Peyer's patch (tissue), 4 donors: Measurements from ENCODE around the gene ZNF668. TPM values are rescaled to one million over a fixed set of nuclear protein-coding genes. Genes with fewer than 3 reads are reported as not detected.

Source experiments
- DNase-seq, 3 donors: peaks; one replicate each; pipeline ENCODE4 v3.0.0-alpha.2; 2017 to 2019
- H3K27ac ChIP-seq, 4 donors: fragments of 200-600 bp; sonication (generic); one replicate each; pipeline ENCODE4 v1.5.1; 2016 to 2019
- H3K27me3 ChIP-seq, 2 donors: fragments of 200-600 bp; sonication (generic); one replicate each; pipeline ENCODE4 v1.5.1; 2019
- H3K36me3 ChIP-seq, 3 donors: fragments of 200-600 bp; sonication (generic); one replicate each; pipeline ENCODE4 v1.5.1; 2016 to 2019
- H3K4me1 ChIP-seq, 4 donors: fragments of 200-600 bp; sonication (generic); one replicate each; pipeline ENCODE4 v1.5.1; 2016 to 2019
- H3K4me3 ChIP-seq, 4 donors: fragments of 200-600 bp; sonication (generic); 1 replicate in 3 of 4; 2 replicates in 1 of 4; pipeline ENCODE4 v1.5.1; 2016 to 2019; ENCODE audit warnings: mild to moderate bottlenecking in 1 of 4
- H3K9me3 ChIP-seq, 4 donors: fragments of 200-600 bp; sonication (generic); one replicate each; pipeline ENCODE4 v1.5.1; 2016 to 2019; ENCODE audit warnings: mild to moderate bottlenecking in 1 of 4
- POLR2A ChIP-seq, 2 donors: fragments of 450-650 bp; IDR thresholded peaks; one replicate each; pipeline ENCODE4 v1.5.1; 2017; ENCODE audit warnings: antibody characterized with exemption in 2 of 2, mild to moderate bottlenecking in 2 of 2, moderate library complexity in 2 of 2
- total RNA-seq, 4 donors: library from RNA; depleted of rRNA; stranded (reverse); fragments of >200 nt; gene quantifications; one replicate each; pipeline ENCODE4 v1.1.0, GENCODE V29; 2016
- TF ChIP-seq, protein P1 (sequence below), 6 experiments: fragments of 450-650 bp in 4 of 6; fragments of 200-600 bp in 2 of 6; sonication (generic) in 1 of 6; IDR thresholded peaks; one replicate each; pipeline ENCODE4 v1.5.1; 2017 to 2019; ENCODE audit warnings: antibody characterized with exemption in 6 of 6, mild to moderate bottlenecking in 3 of 6, moderate library complexity in 1 of 6

ZNF668 gene
- total RNA-seq, 4 donors from 2014 or later, result 3.3 to 17.2 (median 11.4) TPM

DNA sequence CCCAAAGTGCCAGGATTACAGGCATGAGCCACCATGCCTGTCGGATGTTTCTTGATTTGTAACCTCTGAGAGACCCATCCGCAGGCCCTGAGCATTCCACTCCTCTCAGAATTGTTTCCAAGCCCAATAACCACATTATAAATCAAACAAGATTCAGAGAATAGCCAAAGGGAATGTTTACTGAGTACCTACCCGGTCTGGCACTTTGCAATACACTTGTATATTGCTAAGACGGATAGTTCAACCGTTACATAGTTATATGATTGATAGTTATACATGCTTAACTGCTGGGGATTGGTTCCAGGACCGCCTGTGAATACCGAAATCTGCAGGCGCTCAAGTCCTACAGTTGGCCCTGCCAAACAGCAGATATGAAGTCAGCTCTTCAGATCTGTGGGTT is 40.4 kb upstream of the ZNF668 start:
- no peaks in the 10 kb centered on the region for H3K27me3 ChIP-seq
- H3K27ac ChIP-seq, result peak overlapping the region in 3 of 4 donors; percentile 26 to 93 (median 51)
- no peak for DNase-seq
- TF ChIP-seq, protein P1, sequence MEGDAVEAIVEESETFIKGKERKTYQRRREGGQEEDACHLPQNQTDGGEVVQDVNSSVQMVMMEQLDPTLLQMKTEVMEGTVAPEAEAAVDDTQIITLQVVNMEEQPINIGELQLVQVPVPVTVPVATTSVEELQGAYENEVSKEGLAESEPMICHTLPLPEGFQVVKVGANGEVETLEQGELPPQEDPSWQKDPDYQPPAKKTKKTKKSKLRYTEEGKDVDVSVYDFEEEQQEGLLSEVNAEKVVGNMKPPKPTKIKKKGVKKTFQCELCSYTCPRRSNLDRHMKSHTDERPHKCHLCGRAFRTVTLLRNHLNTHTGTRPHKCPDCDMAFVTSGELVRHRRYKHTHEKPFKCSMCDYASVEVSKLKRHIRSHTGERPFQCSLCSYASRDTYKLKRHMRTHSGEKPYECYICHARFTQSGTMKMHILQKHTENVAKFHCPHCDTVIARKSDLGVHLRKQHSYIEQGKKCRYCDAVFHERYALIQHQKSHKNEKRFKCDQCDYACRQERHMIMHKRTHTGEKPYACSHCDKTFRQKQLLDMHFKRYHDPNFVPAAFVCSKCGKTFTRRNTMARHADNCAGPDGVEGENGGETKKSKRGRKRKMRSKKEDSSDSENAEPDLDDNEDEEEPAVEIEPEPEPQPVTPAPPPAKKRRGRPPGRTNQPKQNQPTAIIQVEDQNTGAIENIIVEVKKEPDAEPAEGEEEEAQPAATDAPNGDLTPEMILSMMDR (IDR thresholded peaks at IDR 0.05), result no peak
- TF ChIP-seq POLR2A (IDR thresholded peaks at IDR 0.05), result peak in 1 of 2 donors; percentile 11
- H3K9me3 ChIP-seq, result no peaks in the 10 kb centered on the region
- H3K36me3 ChIP-seq, result peaks cover 0 to 41% (median 0%) of the 10 kb centered on the region in 3 donors
- H3K4me3 ChIP-seq, result no peak overlapping the region
- peaks cover 0 to 40% (median 0%) of the 10 kb centered on the region in 4 donors for H3K4me1 ChIP-seq

DNA sequence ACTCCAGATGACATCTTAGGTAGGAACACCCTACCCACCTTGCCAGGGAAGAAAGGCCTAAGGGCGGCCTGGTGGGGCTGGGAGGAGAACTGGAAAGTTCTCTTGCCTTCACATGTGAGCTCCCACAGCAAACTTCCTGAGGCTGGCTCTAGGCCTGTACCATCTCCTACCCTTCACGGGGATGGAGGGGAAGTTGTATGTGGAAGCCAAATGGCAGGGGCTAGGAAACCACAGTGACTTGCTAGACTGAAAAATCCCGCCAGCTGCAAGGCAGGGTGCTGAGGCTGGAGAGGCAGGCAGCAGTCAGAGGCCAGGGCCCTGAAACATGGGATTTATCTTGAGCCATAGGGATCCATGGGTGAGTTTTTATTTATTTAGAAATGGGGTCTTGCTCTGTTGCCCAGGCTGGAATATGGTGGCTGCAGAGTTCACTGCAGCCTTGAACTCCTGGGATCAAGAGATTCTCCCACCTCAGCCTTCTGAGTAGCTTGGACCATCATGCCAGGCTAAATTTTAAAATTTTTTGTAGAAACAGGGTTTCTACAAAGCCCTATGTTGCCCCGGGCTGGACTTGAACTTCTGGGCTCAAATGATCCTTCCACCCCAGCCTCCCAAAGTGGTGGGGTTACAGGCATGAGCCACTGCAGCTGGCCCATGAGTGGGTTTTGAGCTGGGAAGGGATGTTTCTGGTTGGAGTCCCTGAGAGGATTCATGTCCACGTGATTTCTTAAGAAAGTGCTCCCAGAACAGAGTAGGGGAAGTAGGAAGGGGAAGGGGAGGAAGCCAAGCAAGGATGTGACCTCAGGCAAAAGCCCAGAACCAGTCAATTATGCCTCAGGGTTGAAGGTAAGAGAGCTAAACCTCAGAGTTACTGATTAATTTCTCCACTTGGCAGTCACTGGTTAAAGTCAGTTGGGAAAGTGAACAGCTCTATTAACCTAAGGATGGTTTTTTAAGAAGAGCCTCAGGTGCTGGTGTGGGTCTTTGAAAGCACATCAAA is 39.4 kb upstream of the ZNF668 start:
- H3K4me3 ChIP-seq, result no peak overlapping the region
- H3K27ac ChIP-seq, result peak overlapping the region in 3 of 4 donors; percentile 26 to 93 (median 51)
- H3K27me3 ChIP-seq, result no peaks in the 10 kb centered on the region
- peaks cover 0 to 38% (median 0%) of the 10 kb centered on the region in 3 donors for H3K36me3 ChIP-seq
- TF ChIP-seq, protein P1 (IDR thresholded peaks at IDR 0.05), result no peak
- no peak for TF ChIP-seq POLR2A (IDR thresholded peaks at IDR 0.05)
- H3K4me1 ChIP-seq, result peaks cover 0 to 41% (median 6%) of the 10 kb centered on the region in 4 donors
- H3K9me3 ChIP-seq, result no peaks in the 10 kb centered on the region
- no peak for DNase-seq

DNA sequence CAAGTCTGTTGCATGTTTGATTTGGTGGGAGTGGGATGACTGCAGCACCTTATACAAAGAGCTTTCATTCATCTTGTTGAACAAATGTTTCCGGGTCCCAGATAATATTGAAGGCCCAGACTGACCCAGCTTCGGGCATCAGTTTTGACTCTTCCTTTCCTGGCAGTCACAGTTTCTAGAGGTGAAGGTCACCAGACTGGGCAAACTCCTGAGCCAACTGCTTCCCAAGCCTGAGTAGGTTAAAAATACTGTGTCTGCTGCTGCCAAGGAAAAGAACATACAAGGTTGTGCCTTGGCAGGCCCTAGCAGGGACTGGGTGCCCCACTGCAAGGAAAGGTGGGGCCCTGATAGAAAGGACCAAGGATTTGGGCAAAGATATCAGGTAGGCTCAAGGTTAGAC is 38.7 kb upstream of the ZNF668 start:
- Histone ChIP-seq H3K27me3 (no peaks in the 10 kb centered on the region), H3K4me3 (no peak overlapping the region), H3K9me3 (no peaks in the 10 kb centered on the region), H3K4me1 (peaks cover 0 to 41% (median 8%) of the 10 kb centered on the region in 4 donors), H3K27ac (peak overlapping the region in 2 of 4 donors; percentile 51 to 93), H3K36me3 (peaks cover 0 to 38% (median 0%) of the 10 kb centered on the region in 3 donors)
- TF ChIP-seq, protein P1 (IDR thresholded peaks at IDR 0.05), result no peak
- TF ChIP-seq POLR2A (IDR thresholded peaks at IDR 0.05), result no peak
- no peak for DNase-seq

DNA sequence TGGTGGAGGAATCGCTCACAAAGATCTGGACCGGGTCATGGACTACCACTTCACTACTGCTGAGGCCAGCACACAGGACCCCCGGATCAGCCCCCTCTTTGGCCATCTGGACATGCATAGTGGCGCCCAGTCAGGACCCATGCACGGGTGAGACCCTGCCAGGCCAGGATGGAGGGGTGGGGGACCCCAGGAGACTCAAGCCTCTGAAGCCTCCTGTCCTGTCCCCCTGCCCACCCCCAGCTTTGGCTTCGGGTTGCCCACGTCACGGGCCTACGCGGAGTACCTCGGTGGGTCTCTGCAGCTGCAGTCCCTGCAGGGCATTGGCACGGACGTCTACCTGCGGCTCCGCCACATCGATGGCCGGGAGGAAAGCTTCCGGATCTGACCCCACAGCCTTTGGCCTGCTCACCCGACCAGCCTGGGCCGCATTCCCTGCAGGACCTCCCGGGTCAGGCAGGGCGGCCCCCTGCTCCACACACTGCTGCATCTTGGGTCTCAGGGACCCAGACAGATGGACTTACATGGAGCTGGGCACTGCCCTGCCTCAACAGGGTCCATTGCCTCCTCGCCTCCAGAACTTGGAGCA is 37.9 kb upstream of the ZNF668 start:
- Histone ChIP-seq H3K27me3 (no peaks in the 10 kb centered on the region), H3K27ac (no peak overlapping the region), H3K4me1 (peaks cover 0 to 41% (median 9%) of the 10 kb centered on the region in 4 donors), H3K4me3 (no peak overlapping the region), H3K9me3 (no peaks in the 10 kb centered on the region), H3K36me3 (peaks cover 0 to 38% (median 0%) of the 10 kb centered on the region in 3 donors)
- DNase-seq, result peak in 1 of 3 donors; percentile 44
- TF ChIP-seq, protein P1 (IDR thresholded peaks at IDR 0.05), result no peak
- TF ChIP-seq POLR2A (IDR thresholded peaks at IDR 0.05), result no peak

DNA sequence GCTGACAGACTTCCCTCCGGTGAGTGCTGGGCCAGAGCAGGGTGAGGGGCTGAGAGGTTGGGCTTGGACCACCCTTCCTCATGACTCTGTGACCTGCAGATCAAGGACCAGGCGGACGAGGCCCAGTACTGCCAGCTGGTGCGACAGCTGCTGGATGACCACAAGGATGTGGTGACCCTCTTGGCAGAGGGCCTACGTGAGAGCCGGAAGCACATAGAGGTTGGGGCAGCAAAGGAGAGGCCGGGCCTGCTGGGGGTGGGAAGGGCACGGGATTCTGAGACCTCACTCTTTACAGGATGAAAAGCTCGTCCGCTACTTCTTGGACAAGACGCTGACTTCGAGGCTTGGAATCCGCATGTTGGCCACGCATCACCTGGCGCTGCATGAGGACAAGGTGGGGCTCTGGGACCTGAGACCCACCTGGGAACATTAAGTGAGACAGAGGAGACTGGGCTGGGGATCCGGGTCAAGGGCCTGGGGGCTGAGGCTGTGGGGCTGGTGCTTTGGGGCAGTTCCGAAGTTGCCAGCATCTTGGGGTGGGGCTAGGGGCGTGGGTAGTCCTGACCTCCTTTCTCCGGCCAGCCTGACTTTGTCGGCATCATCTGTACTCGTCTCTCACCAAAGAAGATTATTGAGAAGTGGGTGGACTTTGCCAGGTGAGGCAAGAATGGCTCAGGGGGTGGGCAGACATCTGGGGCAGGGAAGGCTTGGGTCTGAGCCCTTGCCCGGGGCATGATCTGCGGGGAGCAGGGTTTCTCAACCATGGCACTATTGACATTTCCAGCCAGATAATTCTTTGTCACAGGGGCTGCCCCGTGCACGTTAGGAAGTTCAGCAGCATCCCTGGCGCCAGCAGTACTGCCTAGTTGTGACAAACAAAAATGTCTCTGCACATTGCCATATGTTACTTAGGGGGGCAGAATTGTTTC is 36.3 kb upstream of the ZNF668 start:
- H3K9me3 ChIP-seq, result no peaks in the 10 kb centered on the region

More for the DNA sequence above, 36.3 kb upstream of the ZNF668 start:
- TF ChIP-seq, protein P1 (IDR thresholded peaks at IDR 0.05), result no peak
- no peak for TF ChIP-seq POLR2A (IDR thresholded peaks at IDR 0.05)
- H3K27ac ChIP-seq, result no peak overlapping the region
- H3K4me3 ChIP-seq, result no peak overlapping the region
- no peak for DNase-seq
- H3K36me3 ChIP-seq, result peaks cover 0 to 38% (median 0%) of the 10 kb centered on the region in 3 donors
- no peaks in the 10 kb centered on the region for H3K27me3 ChIP-seq
- H3K4me1 ChIP-seq, result peaks cover 0 to 42% (median 11%) of the 10 kb centered on the region in 4 donors
